GM18499 (cell line): ENCODE measurements around the gene ARHGAP22.

Experiments
- ATAC-seq: cut with Tn5 transposase; IDR thresholded peaks from one replicate; pipeline ENCODE4 v1.9.1; 2021; ENCODE audit warnings: moderate number of reproducible peaks; ENCODE audit not compliant: insufficient read depth, unreplicated experiment

Gene ARHGAP22

GRCh38 chr10:48556065-48556464 is 48.8 kb downstream of the ARHGAP22 start:
- no peak for ATAC-seq

GRCh38 chr10:48555310-48556042 is 49.4 kb downstream of the ARHGAP22 start:
- no peak for ATAC-seq

- no peak for ATAC-seq
Observed at GRCh38 chr10:48554656-48555055, 50.2 kb downstream of the ARHGAP22 start.

- ATAC-seq, result no peak
Observed at GRCh38 chr10:48554246-48554645, 50.6 kb downstream of the ARHGAP22 start.

- no peak for ATAC-seq
Observed at GRCh38 chr10:48552946-48553564, 51.8 kb downstream of the ARHGAP22 start.

GRCh38 chr10:48551861-48552591 is 52.8 kb downstream of the ARHGAP22 start:
- ATAC-seq, result no peak

GRCh38 chr10:48550977-48551376 is 53.9 kb downstream of the ARHGAP22 start:
- ATAC-seq, result no peak

GRCh38 chr10:48550071-48550691 is 54.7 kb downstream of the ARHGAP22 start:
- no peak for ATAC-seq

GRCh38 chr10:48549236-48549635 is 55.6 kb downstream of the ARHGAP22 start:
- ATAC-seq, result no peak

- ATAC-seq, result no peak
Observed at GRCh38 chr10:48548531-48549135, 56.2 kb downstream of the ARHGAP22 start.

- ATAC-seq, result no peak
Observed at GRCh38 chr10:48547981-48548380, 56.9 kb downstream of the ARHGAP22 start.

GRCh38 chr10:48547061-48547895 is 57.6 kb downstream of the ARHGAP22 start:
- no peak for ATAC-seq

- no peak for ATAC-seq
Observed at GRCh38 chr10:48545462-48546145, 59.3 kb downstream of the ARHGAP22 start.

- no peak for ATAC-seq
Observed at GRCh38 chr10:48543182-48543844, 61.6 kb downstream of the ARHGAP22 start.

GRCh38 chr10:48542471-48543181 is 62.2 kb downstream of the ARHGAP22 start:
- ATAC-seq, result no peak

GRCh38 chr10:48541144-48541795 is 63.6 kb downstream of the ARHGAP22 start:
- ATAC-seq, result no peak

- ATAC-seq, result no peak
Observed at GRCh38 chr10:48538611-48539010, 66.3 kb downstream of the ARHGAP22 start.
